HCT116 (cell line): Measurements from ENCODE around the gene NTN5. TPM values are rescaled to one million over a fixed set of nuclear protein-coding genes. Genes with fewer than 3 reads are reported as not detected.

Experiments
- ATF3 ChIP-seq: IDR thresholded peaks from 2 replicates; pipeline ENCODE4 v1.6.1; 2012
- CBX3 ChIP-seq: IDR thresholded peaks from 2 replicates; pipeline ENCODE4 v1.6.1; 2012; ENCODE audit warnings: low read depth
- CEBPB ChIP-seq: IDR thresholded peaks from 2 replicates; pipeline ENCODE4 v1.6.1; 2012; ENCODE audit warnings: low read depth
- EGR1 ChIP-seq: IDR thresholded peaks from 2 replicates; pipeline ENCODE4 v1.6.1; 2012; ENCODE audit warnings: low read depth
- ELF1 ChIP-seq: IDR thresholded peaks from 2 replicates; pipeline ENCODE4 v1.6.1; 2012; ENCODE audit warnings: low read depth, borderline replicate concordance
- EZH2 ChIP-seq: fragments of 200-600 bp; sonication (generic); IDR thresholded peaks from 2 replicates; pipeline ENCODE4 v1.6.1; 2017; ENCODE audit warnings: antibody characterized with exemption, mixed run types
- JUND ChIP-seq: IDR thresholded peaks from 2 replicates; pipeline ENCODE4 v1.6.1; 2012
- POLR2A ChIP-seq: IDR thresholded peaks from 2 replicates; pipeline ENCODE4 v1.7.0; 2011; ENCODE audit warnings: borderline replicate concordance; ENCODE audit not compliant: insufficient read depth, insufficient read length; ENCODE audit errors: extremely low read depth
- POLR2AphosphoS5 ChIP-seq: IDR thresholded peaks from 2 replicates; pipeline ENCODE4 v1.6.1; 2011; ENCODE audit warnings: mild to moderate bottlenecking, low read depth, low read length, moderate library complexity
- RAD21 ChIP-seq: IDR thresholded peaks from 2 replicates; pipeline ENCODE4 v1.6.1; 2012; ENCODE audit warnings: low read depth, mild to moderate bottlenecking
- TCF7L2 ChIP-seq: IDR thresholded peaks from 2 replicates; pipeline ENCODE4 v1.7.0; 2011; ENCODE audit warnings: borderline replicate concordance, inconsistent platforms; ENCODE audit not compliant: insufficient read depth, insufficient read length; ENCODE audit errors: extremely low read depth
- YY1 ChIP-seq: IDR thresholded peaks from 2 replicates; pipeline ENCODE4 v1.6.1; 2011; ENCODE audit warnings: low read length, low read depth, moderate library complexity, mild to moderate bottlenecking; ENCODE audit not compliant: insufficient replicate concordance; ENCODE audit errors: extremely low read depth
- ZBTB33 ChIP-seq: IDR thresholded peaks from 2 replicates; pipeline ENCODE4 v1.6.1; 2011; ENCODE audit warnings: mild to moderate bottlenecking, low read length, moderate library complexity; ENCODE audit not compliant: insufficient replicate concordance; ENCODE audit errors: extremely low read depth
- ZFX ChIP-seq: fragments of 450-650 bp; IDR thresholded peaks from 2 replicates; pipeline ENCODE4 v1.6.1; 2017
- total RNA-seq: library from RNA; stranded (reverse); gene quantifications from one replicate; pipeline ENCODE4 v1.2.1, GENCODE V29; 2021; ENCODE audit not compliant: unreplicated experiment
- TF ChIP-seq, protein P1 (sequence below): IDR thresholded peaks from 2 replicates; pipeline ENCODE4 v1.6.1; 2012

NTN5 gene
- total RNA-seq, 1 experiment from 2014 or later = 3.1 TPM

DNA sequence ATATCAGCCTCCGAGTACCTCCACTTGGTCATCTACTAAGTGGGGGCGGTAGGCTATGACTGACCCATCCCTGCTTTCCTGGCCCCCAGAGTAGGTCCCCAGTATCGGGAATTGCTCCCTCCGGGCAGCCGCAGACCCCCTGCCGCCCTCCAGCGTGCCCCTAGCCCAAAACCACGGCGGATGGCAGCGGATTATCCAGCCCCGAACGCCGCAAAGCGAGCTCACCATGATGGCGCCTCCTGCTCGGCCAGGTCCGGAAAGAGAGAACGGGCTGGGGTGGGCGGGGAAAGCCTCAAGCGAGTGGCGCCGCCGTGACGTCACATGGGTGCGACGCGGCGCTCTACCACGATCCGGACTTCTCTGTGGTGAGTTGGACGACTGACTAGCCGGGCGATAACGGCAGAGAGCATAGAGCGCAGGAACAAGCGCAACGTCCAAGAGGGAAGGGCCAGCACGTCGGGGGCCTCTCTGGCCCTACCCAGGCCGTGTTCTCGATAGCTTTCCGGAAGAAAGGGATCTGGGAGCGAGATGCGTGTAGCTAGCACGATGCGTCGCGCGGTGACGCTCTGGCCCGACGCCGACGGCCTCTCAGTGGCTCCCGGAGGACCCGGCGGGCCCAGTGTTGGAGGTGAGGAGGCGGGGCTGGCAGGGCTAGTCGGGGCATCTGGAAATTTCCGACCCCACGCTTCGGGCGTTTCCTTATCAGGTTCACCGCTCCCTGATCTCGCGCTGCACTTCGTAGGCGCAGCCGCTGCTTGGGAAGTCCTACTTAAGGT lies 53.7 kb downstream of the NTN5 start, which contains the start of the genes RPL18 and SPHK2 (continued):
- TF ChIP-seq CEBPB = no peak
- no peak for TF ChIP-seq EZH2
- TF ChIP-seq, protein P1, sequence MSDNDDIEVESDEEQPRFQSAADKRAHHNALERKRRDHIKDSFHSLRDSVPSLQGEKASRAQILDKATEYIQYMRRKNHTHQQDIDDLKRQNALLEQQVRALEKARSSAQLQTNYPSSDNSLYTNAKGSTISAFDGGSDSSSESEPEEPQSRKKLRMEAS = peak; percentile 95
- TF ChIP-seq ZBTB33 = peak; percentile 77
- peak; percentile 97; the same call in 1 of the 2 replicates for TF ChIP-seq ELF1
- TF ChIP-seq POLR2A = peak; percentile 86
- TF ChIP-seq EGR1 = peak; percentile 42; the same call in 1 of the 2 replicates
- TF ChIP-seq ZFX = no peak
- no peak for TF ChIP-seq JUND
- peak; percentile 97 for TF ChIP-seq POLR2AphosphoS5
- peak; percentile 95 for TF ChIP-seq CBX3
- no peak for TF ChIP-seq RAD21
- TF ChIP-seq ATF3 = no peak
- TF ChIP-seq TCF7L2 = no peak
- TF ChIP-seq YY1 = peak; percentile 74
